ENCODE data around the gene NFASC.

DNA sequence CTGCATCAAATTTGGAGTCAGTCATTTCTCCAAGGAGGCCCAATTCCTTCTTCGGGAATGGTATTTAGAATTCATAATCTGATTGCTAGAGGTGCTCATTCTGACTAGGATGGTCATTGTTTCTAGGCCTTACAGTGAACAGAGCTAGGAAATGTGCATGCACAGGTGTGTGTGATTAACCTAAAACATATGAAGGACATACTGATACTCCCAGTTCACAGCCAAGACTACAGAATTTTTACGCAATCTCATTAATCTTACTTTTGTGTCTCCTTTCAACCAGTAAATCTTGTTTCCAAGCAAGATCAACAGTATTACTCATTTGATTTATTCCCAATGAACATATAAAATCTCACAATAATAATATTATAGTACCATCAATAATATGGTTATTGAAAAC lies 47.1 kb downstream of the NFASC start:
- no peak for TF ChIP-seq EZH2phosphoT487 (conservative IDR thresholded peaks at IDR 0.05; ENCODE audit: low read length)
- TF ChIP-seq CTCF (IDR thresholded peaks at IDR 0.05; ENCODE audit: insufficient read depth, low read length, poor library complexity, severe bottlenecking) = no peak

Data from SU-DHL-6 (cell line).